Prostate gland (tissue), 2 donors: Measurements from ENCODE around the gene PNPLA7.
"Not testable (repeated sequence)": the region's sequence is repeated elsewhere in the genome, so short reads cannot be mapped to it uniquely, and the experiment has no call there.

Source experiments
- POLR2A ChIP-seq: fragments of 450-650 bp; IDR thresholded peaks from one replicate; pipeline ENCODE4 v1.6.1; 2016; ENCODE audit warnings: antibody characterized with exemption, mild to moderate bottlenecking
- TF ChIP-seq, protein P1 (sequence below), 4 experiments: fragments of 200-600 bp in 2 of 4; fragments of 450-650 bp in 2 of 4; sonication (generic) in 2 of 4; IDR thresholded peaks; 1 replicate in 3 of 4; 2 replicates in 1 of 4; pipeline ENCODE4 v1.5.1; 2016 to 2019; ENCODE audit warnings: antibody characterized with exemption in 4 of 4, mild to moderate bottlenecking in 2 of 4, moderate library complexity in 2 of 4

DNA sequence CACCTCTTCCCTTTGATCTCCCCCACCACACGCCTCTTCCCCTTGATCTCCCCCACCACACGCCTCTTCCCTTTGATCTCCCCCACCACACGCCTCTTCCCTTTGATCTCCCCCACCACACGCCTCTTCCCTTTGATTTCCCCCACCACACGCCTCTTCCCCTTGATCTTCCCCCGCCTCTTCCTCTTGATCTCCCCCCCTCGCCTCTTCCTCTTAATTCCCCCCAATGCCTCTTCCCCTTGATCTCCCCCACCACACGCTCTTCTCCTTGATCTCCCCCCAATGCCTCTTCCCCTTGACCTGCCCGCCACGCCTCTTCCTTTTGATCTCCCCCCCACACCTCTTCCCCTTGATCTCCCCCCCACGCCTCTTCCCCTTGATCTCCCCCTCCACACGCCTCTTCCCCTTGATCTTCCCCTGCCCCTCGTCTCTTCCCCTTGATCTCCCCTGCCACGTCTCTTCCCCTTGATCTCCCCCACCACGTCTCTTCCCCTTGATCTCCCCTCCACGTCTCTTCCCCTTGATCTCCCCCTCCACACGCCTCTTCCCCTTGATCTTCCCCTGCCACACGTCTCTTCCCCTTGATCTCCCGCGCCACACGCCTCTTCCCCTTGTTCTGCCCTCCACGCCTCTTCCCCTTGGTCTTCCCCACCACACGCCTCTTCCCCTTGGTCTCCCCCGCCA lies 99.5 kb downstream of the PNPLA7 start:
- TF ChIP-seq, protein P1, sequence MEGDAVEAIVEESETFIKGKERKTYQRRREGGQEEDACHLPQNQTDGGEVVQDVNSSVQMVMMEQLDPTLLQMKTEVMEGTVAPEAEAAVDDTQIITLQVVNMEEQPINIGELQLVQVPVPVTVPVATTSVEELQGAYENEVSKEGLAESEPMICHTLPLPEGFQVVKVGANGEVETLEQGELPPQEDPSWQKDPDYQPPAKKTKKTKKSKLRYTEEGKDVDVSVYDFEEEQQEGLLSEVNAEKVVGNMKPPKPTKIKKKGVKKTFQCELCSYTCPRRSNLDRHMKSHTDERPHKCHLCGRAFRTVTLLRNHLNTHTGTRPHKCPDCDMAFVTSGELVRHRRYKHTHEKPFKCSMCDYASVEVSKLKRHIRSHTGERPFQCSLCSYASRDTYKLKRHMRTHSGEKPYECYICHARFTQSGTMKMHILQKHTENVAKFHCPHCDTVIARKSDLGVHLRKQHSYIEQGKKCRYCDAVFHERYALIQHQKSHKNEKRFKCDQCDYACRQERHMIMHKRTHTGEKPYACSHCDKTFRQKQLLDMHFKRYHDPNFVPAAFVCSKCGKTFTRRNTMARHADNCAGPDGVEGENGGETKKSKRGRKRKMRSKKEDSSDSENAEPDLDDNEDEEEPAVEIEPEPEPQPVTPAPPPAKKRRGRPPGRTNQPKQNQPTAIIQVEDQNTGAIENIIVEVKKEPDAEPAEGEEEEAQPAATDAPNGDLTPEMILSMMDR (IDR thresholded peaks at IDR 0.05): not testable (repeated sequence)
- not testable (repeated sequence) for TF ChIP-seq POLR2A
